GM23248 (cell line): ENCODE data around the gene CCDC198.

ENCODE experiments used
- EZH2 ChIP-seq: fragments of 200-600 bp; sonication (generic); IDR thresholded peaks from 2 replicates; pipeline ENCODE4 v1.6.1; 2018; ENCODE audit warnings: antibody characterized with exemption, mild to moderate bottlenecking; ENCODE audit not compliant: insufficient read depth, poor library complexity, severe bottlenecking
- EZH2phosphoT487 ChIP-seq: fragments of 200-600 bp; sonication (generic); IDR thresholded peaks from 2 replicates; pipeline ENCODE4 v1.6.1; 2018; ENCODE audit warnings: antibody characterized with exemption, moderate library complexity, mild to moderate bottlenecking, low read depth; ENCODE audit not compliant: insufficient read depth

DNA sequence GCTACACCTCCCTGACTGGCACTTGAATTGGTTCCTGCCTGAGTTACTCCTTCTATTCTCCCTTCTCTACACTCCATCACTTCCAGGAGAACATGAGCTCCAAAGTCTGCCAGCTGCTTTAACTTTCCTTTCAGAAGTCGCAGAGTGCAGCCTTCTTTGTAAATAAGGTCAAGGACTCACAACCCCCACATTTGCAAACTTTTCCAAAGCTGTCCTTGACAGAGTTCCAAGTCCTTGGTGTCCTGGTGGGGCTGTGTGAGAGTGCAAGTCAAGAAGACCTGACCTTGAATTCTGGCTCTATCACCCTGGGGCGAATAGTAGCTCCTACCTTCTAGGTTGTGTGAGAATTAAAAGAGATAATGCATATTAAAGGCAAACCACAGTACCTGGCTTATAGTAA lies 15.6 kb downstream of the CCDC198 start:
- no peak for TF ChIP-seq EZH2phosphoT487
- no peak for TF ChIP-seq EZH2
